ENCODE data around the gene PHLDA2.

Gene PHLDA2

GRCh38 chr11:2927851-2928604, 1.2 kb downstream of the PHLDA2 start:
- DNase-seq = no peak

GRCh38 chr11:2927121-2927800, 2.0 kb downstream of the PHLDA2 start:
- DNase-seq = no peak

GRCh38 chr11:2926611-2927051, 2.6 kb downstream of the PHLDA2 start:
- no peak for DNase-seq

- DNase-seq = no peak
Observed at GRCh38 chr11:2924821-2925675, 4.2 kb downstream of the PHLDA2 start.

- DNase-seq = no peak
Observed at GRCh38 chr11:2924381-2924780, 4.8 kb downstream of the PHLDA2 start.

GRCh38 chr11:2923446-2924375, 5.5 kb downstream of the PHLDA2 start:
- DNase-seq = no peak

GRCh38 chr11:2922655-2923054, 6.6 kb downstream of the PHLDA2 start:
- DNase-seq = no peak

GRCh38 chr11:2921742-2922493, 7.3 kb downstream of the PHLDA2 start:
- no peak for DNase-seq

GRCh38 chr11:2921261-2921660, 8.0 kb downstream of the PHLDA2 start:
- no peak for DNase-seq

- no peak for DNase-seq
Observed at GRCh38 chr11:2920343-2920742, 8.9 kb downstream of the PHLDA2 start.

- DNase-seq = no peak
Observed at GRCh38 chr11:2919837-2920236, 9.4 kb downstream of the PHLDA2 start.

- DNase-seq = no peak
Observed at GRCh38 chr11:2919188-2919587, 10.0 kb downstream of the PHLDA2 start.

GRCh38 chr11:2917842-2918490, 11.3 kb downstream of the PHLDA2 start:
- no peak for DNase-seq

GRCh38 chr11:2916892-2917645, 12.2 kb downstream of the PHLDA2 start:
- DNase-seq = no peak

- no peak for DNase-seq
Observed at GRCh38 chr11:2916114-2916891, 12.9 kb downstream of the PHLDA2 start.

- no peak for DNase-seq
Observed at GRCh38 chr11:2915473-2915872, 13.7 kb downstream of the PHLDA2 start.

GRCh38 chr11:2914455-2915195, 14.6 kb downstream of the PHLDA2 start:
- no peak for DNase-seq

GRCh38 chr11:2913776-2914175, 15.4 kb downstream of the PHLDA2 start:
- no peak for DNase-seq

GRCh38 chr11:2913019-2913431, 16.2 kb downstream of the PHLDA2 start:
- no peak for DNase-seq
